ENCODE data around the gene LCP2. TPM values are rescaled to one million over a fixed set of nuclear protein-coding genes. Genes with fewer than 3 reads are reported as not detected.

The LCP2 gene
- total and polyA plus RNA-seq, 10 of the 15 experiments (the other 5 are each of a cell fraction or from before 2014, with no cell fraction given): 8.0 to 50.5 (median 20.6) TPM

DNA sequence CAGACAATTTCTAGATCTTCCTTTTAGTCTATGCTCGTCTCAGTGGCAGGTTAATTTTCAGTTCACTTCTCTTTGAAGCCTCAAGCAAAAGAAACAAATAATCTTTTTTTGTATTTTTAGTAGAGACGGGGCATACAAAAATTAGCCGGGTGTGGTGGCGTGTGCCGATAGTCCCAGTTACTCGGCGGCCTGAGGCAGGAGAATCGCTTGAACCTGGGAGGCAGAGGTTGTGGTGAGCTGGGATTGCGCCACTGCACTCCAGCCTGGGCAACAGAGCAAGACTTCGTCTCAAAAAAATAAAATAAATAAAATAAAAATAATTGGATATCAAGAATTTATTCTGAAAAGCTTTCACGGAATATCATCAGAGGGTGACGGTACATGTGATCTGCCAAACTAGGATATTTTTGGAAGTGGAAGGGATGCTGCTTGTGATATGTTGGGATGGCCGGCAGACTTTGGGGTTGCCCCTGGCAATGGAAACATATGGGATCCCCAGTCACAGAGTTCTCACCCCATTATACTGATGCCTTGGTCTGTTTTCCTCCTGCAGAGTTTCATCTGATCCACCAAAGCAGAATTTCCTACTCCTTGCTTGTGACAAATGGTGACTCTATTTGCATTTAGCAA lies 7.6 kb upstream of the LCP2 start (continued):
- TF ChIP-seq ZBTB40 (IDR thresholded peaks at IDR 0.05; ENCODE audit: borderline replicate concordance) (no peak), ZZZ3 (IDR thresholded peaks at IDR 0.05; ENCODE audit: control insufficient read depth, insufficient read length, low read depth) (no peak), FOXK2 (IDR thresholded peaks at IDR 0.05) (no peak), SIN3A (IDR thresholded peaks at IDR 0.05; ENCODE audit: low read depth, low read length) (no peak), CEBPB (IDR thresholded peaks at IDR 0.05; ENCODE audit: borderline replicate concordance in 1 of 2, low read depth in 2 of 2, low read length in 2 of 2) (no peak), PML (IDR thresholded peaks at IDR 0.05; ENCODE audit: low read length) (no peak), EZH2 (IDR thresholded peaks at IDR 0.05; ENCODE audit: borderline replicate concordance, control insufficient read depth, low read depth, low read length) (no peak), FOXM1 (IDR thresholded peaks at IDR 0.05; ENCODE audit: low read depth, low read length) (no peak), SP1 (IDR thresholded peaks at IDR 0.05; ENCODE audit: low read depth, low read length) (no peak)
